Measurements from ENCODE around the gene ERGIC1.

ERGIC1 gene

GRCh38 chr5:172952034-172952511 is 118.0 kb downstream of the ERGIC1 start:
- no peak for DNase-seq

GRCh38 chr5:172953776-172954675 is 120.0 kb downstream of the ERGIC1 start:
- DNase-seq: no peak

GRCh38 chr5:172954751-172955159 is 120.7 kb downstream of the ERGIC1 start:
- DNase-seq: no peak

- no peak for DNase-seq
Measured at GRCh38 chr5:172956228-172956627, 122.2 kb downstream of the ERGIC1 start.

- no peak for DNase-seq
Measured at GRCh38 chr5:172956936-172957335, 122.9 kb downstream of the ERGIC1 start.

- no peak for DNase-seq
Measured at GRCh38 chr5:172957458-172957857, 123.4 kb downstream of the ERGIC1 start.

- peak; percentile 70 for DNase-seq
Measured at GRCh38 chr5:172958331-172959046, 124.4 kb downstream of the ERGIC1 start.

- DNase-seq: no peak
Measured at GRCh38 chr5:172959824-172960799, 126.1 kb downstream of the ERGIC1 start.

GRCh38 chr5:172969921-172970320 is 135.9 kb downstream of the ERGIC1 start:
- no peak for DNase-seq

- no peak for DNase-seq
Measured at GRCh38 chr5:172971482-172971881, 137.4 kb downstream of the ERGIC1 start.

- no peak for DNase-seq
Measured at GRCh38 chr5:172972552-172972951, 138.5 kb downstream of the ERGIC1 start.

GRCh38 chr5:172973127-172973916 is 139.3 kb downstream of the ERGIC1 start:
- DNase-seq: no peak

GRCh38 chr5:172973931-172974330 is 139.9 kb downstream of the ERGIC1 start:
- DNase-seq: no peak

GRCh38 chr5:172975289-172975688 is 141.2 kb downstream of the ERGIC1 start:
- DNase-seq: no peak

- DNase-seq: no peak
Measured at GRCh38 chr5:172979778-172980177, 145.7 kb downstream of the ERGIC1 start.

GRCh38 chr5:172981931-172982330 is 147.9 kb downstream of the ERGIC1 start:
- no peak for DNase-seq

GRCh38 chr5:172983542-172984243 is 149.6 kb downstream of the ERGIC1 start, which contains the start of gene ATP6V0E1:
TSS of gene ATP6V0E1 (plus strand) at chr5:172983771. CDS start at chr5:172983861, 90 bp downstream.
- peak; percentile 96 for DNase-seq

GRCh38 chr5:172984244-172984953 is 150.3 kb downstream of the ERGIC1 start:
- DNase-seq: peak; percentile 80

GRCh38 chr5:172985596-172985995 is 151.5 kb downstream of the ERGIC1 start:
- DNase-seq: no peak

GRCh38 chr5:172988276-172988675 is 154.2 kb downstream of the ERGIC1 start:
- no peak for DNase-seq

Data from stimulated activated CD4-positive, alpha-beta T cell treated with anti-CD3 and anti-CD28 coated beads, Interleukin-4, amount 100 ng/mL, for 24 hours (primary cell).